CD4-positive, alpha-beta T cell (primary cell): ENCODE data around the gene SPRYD3. TPM values are rescaled to one million over a fixed set of nuclear protein-coding genes. Genes with fewer than 3 reads are reported as not detected.
"Not testable (repeated sequence)": the region's sequence is repeated elsewhere in the genome, so short reads cannot be mapped to it uniquely, and the experiment has no call there.

Experiments
- ATAC-seq: fragments of 200-7000 bp; cut with Tn5 transposase; one replicate; pipeline ENCODE4 v1.10.0; 2022; ENCODE audit warnings: mild to moderate bottlenecking; ENCODE audit not compliant: poor library complexity
- CTCF ChIA-PET: fragments of 350-600 bp; sonication (Branson Sonifier 250); formaldehyde crosslinking; loops from one replicate; lab custom pipeline; 2021; ENCODE audit warnings: antibody characterized with exemption, inconsistent platforms; lab: Charles Lee
- POLR2A ChIA-PET: fragments of 350-600 bp; sonication (Branson Sonifier 250); formaldehyde crosslinking; loops from one replicate; lab custom pipeline; 2021; ENCODE audit warnings: antibody characterized with exemption, inconsistent platforms; lab: Charles Lee
- DNase-seq, 14 experiments: peaks; one replicate each; pipeline ENCODE4 v3.0.0-alpha.2; 2013 to 2020; ENCODE audit warnings: mixed read lengths in 2 of 14
- H3K27ac ChIP-seq, 2 donors: one replicate each; pipeline versions ENCODE4 v1.5.1 to v1.7.0; 2013; ENCODE audit warnings: low read length in 2 of 2, low read depth in 1 of 2, mild to moderate bottlenecking in 1 of 2
- H3K27me3 ChIP-seq, 2 experiments: 1 replicate in 1 of 2; 2 replicates in 1 of 2; pipeline versions ENCODE4 v1.6.1 to v1.7.0; 2013; ENCODE audit warnings: low read length in 2 of 2, control low read depth in 1 of 2, mild to moderate bottlenecking in 1 of 2, moderate library complexity in 1 of 2; ENCODE audit not compliant: insufficient read depth in 2 of 2, control insufficient read depth in 1 of 2
- H3K36me3 ChIP-seq: one replicate; pipeline ENCODE4 v1.6.1; 2013; ENCODE audit warnings: low read length, control low read depth; ENCODE audit not compliant: insufficient read depth
- H3K4me1 ChIP-seq: one replicate; pipeline ENCODE4 v1.6.1; 2013; ENCODE audit warnings: low read length, control low read depth; ENCODE audit not compliant: insufficient read depth
- H3K4me3 ChIP-seq: one replicate; pipeline ENCODE4 v1.5.1; 2013; ENCODE audit warnings: mild to moderate bottlenecking, low read length, moderate library complexity
- H3K9me3 ChIP-seq, 2 experiments: 1 replicate in 1 of 2; 2 replicates in 1 of 2; pipeline versions ENCODE4 v1.6.1 to v1.7.0; 2013; ENCODE audit warnings: low read length in 2 of 2, mild to moderate bottlenecking in 2 of 2, control low read depth in 1 of 2, moderate library complexity in 1 of 2; ENCODE audit not compliant: control insufficient read depth in 1 of 2, insufficient read depth in 1 of 2
- H3K27ac Mint-ChIP-seq: one replicate; pipeline ENCODE4 v1.8.0; 2020; ENCODE audit warnings: mixed read lengths
- H3K27me3 Mint-ChIP-seq: one replicate; pipeline ENCODE4 v1.8.0; 2021; ENCODE audit warnings: mixed read lengths
- H3K36me3 Mint-ChIP-seq: one replicate; pipeline ENCODE4 v1.8.0; 2021; ENCODE audit warnings: low read depth, mixed read lengths
- H3K4me1 Mint-ChIP-seq: one replicate; pipeline ENCODE4 v1.8.0; 2021; ENCODE audit warnings: low read depth, mixed read lengths
- H3K4me3 Mint-ChIP-seq: one replicate; pipeline ENCODE4 v1.8.0; 2020; ENCODE audit warnings: mild to moderate bottlenecking, mixed read lengths
- H3K9me3 Mint-ChIP-seq: one replicate; pipeline ENCODE4 v1.8.0; 2020; ENCODE audit warnings: mixed read lengths
- intact Hi-C, 2 experiments: fragments of 100-400 bp; cut with DNase I in 1 of 2; cut with micrococcal nuclease in 1 of 2; formaldehyde crosslinking; loops; one replicate each; pipeline versions ENCODE4 v1.15.1 to v1.9.0; 2023 to 2025; cut with DNase I, micrococcal nuclease
- total RNA-seq, 174 experiments: library from RNA in 2 of 174; stranded (reverse) in 2 of 174; gene quantifications; one replicate each; pipeline ENCODE4 v1.2.3 and lab custom pipeline; 2021 to 2026
- TF ChIP-seq, protein P1 (sequence below): fragments of 200-600 bp; IDR thresholded peaks from one replicate; pipeline ENCODE4 v1.8.0; 2022; ENCODE audit warnings: antibody characterized with exemption, mild to moderate bottlenecking

Gene SPRYD3
- total RNA-seq, 2 experiments from 2014 or later, result 17.7 to 21.0 TPM

DNA sequence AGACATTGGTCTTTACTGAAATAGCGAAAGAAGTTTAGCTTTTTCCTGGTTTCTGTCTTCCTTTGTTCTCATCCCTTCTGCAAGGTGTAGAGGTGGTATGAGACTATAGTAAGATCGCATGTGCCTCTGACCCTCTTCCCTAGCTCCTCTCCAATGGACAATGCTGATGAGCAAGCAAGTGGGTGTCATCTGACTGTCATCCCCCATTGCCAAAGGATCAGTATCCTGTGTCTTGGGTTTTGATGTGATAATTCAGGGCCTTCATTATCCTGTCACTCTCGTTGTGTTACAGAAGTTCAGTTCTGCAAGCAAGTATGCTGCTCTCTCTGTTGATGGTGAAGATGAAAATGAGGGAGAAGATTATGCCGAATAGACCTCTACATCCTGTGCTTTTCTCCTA, 39.3 kb downstream of the SPRYD3 start:
- ChIA-PET POLR2A (interaction anchor here (2.0 kb wide), 1 partner anchor 34 kb away, joined by 5 read pairs; the partner anchor contains the start of gene EIF4B), CTCF (interaction anchor here (2.3 kb wide), 1 partner anchor 8 kb away, joined by 8 read pairs; no protein-coding TSS in a partner anchor)
- Histone ChIP-seq H3K27me3 (no peaks in the 10 kb centered on the region), H3K36me3 (peaks cover 52% of the 10 kb centered on the region), H3K4me1 (peaks cover 12% of the 10 kb centered on the region), H3K9me3 (no peaks in the 10 kb centered on the region), H3K27ac (no peak overlapping the region), H3K4me3 (no peak overlapping the region)
- Mint-ChIP-seq H3K27me3 (no peaks in the 10 kb centered on the region), H3K9me3 (no peaks in the 10 kb centered on the region), H3K4me1 (peaks cover 19% of the 10 kb centered on the region), H3K36me3 (peaks cover 68% of the 10 kb centered on the region), H3K27ac (no peak overlapping the region), H3K4me3 (no peak overlapping the region)
- ATAC-seq, result no peak
- TF ChIP-seq, protein P1, sequence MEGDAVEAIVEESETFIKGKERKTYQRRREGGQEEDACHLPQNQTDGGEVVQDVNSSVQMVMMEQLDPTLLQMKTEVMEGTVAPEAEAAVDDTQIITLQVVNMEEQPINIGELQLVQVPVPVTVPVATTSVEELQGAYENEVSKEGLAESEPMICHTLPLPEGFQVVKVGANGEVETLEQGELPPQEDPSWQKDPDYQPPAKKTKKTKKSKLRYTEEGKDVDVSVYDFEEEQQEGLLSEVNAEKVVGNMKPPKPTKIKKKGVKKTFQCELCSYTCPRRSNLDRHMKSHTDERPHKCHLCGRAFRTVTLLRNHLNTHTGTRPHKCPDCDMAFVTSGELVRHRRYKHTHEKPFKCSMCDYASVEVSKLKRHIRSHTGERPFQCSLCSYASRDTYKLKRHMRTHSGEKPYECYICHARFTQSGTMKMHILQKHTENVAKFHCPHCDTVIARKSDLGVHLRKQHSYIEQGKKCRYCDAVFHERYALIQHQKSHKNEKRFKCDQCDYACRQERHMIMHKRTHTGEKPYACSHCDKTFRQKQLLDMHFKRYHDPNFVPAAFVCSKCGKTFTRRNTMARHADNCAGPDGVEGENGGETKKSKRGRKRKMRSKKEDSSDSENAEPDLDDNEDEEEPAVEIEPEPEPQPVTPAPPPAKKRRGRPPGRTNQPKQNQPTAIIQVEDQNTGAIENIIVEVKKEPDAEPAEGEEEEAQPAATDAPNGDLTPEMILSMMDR, result no peak
- intact Hi-C loops, result loop anchor here in 1 of 2 experiments (5.0 kb wide), 1 partner anchor 57 kb away; the partner anchor contains the start of gene IGFBP6
- DNase-seq, result no peak

DNA sequence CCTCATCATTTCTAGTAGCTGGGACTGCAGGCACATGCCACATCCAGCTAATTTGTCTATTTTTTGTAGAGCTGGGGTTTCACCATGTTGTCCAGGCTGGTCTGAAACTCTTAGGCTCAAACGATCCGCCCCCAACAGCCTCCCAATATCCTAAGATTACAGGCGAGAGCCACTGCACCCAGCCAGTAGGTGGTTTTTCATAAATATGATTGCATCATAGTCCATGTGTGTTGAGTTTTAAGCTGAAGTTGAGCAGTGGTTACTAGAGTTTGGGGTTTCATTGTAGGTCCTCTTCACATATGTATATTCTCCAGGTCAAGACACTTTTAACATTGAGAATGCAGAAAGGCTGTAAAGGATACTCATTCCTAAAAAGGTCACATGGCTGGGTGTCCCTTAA, 42.4 kb downstream of the SPRYD3 start:
- intact Hi-C loops, result loop anchor here in 1 of 2 experiments (5.0 kb wide), 1 partner anchor 60 kb away; the partner anchor contains the start of gene IGFBP6
- TF ChIP-seq, protein P1, result no peak
- H3K9me3 ChIP-seq, result no peaks in the 10 kb centered on the region
- peaks cover 24% of the 10 kb centered on the region for H3K4me1 Mint-ChIP-seq
- no peak for DNase-seq
- H3K27me3 Mint-ChIP-seq, result no peaks in the 10 kb centered on the region
- ATAC-seq, result no peak
- no peaks in the 10 kb centered on the region for H3K9me3 Mint-ChIP-seq
- H3K4me3 Mint-ChIP-seq, result no peak overlapping the region
- H3K4me1 ChIP-seq, result peaks cover 12% of the 10 kb centered on the region
- POLR2A ChIA-PET, result interaction anchor here (0.7 kb wide), 1 partner anchor 9 kb away, joined by 3 read pairs; no protein-coding TSS in a partner anchor
- H3K36me3 ChIP-seq, result peaks cover 81% of the 10 kb centered on the region
- H3K27ac ChIP-seq, result no peak overlapping the region
- H3K36me3 Mint-ChIP-seq, result peaks cover 84% of the 10 kb centered on the region
- no peak overlapping the region for H3K4me3 ChIP-seq
- H3K27me3 ChIP-seq, result no peaks in the 10 kb centered on the region
- CTCF ChIA-PET, result no interaction called here
- H3K27ac Mint-ChIP-seq, result no peak overlapping the region

DNA sequence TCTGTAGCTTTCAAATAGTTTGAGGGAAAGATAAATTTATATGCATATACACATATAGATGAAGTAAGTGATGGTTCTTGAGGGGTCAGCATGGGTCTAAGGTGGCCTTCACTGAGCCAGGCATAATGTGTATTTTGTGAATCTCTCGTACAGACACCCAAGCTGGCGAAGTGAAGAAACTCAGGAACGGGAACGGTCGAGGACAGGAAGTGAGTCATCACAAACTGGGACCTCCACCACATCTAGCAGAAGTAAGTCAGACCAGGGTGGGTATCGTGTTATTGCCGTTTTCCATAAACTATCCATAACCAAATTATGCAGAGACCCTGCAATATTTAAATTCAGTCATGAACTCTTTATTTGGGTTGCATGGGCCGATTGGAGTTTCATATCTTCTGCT, 44.7 kb downstream of the SPRYD3 start:
- Histone ChIP-seq H3K27ac (no peak overlapping the region), H3K9me3 (no peaks in the 10 kb centered on the region), H3K36me3 (peaks cover 92% of the 10 kb centered on the region), H3K4me3 (no peak overlapping the region), H3K4me1 (peaks cover 12% of the 10 kb centered on the region), H3K27me3 (no peaks in the 10 kb centered on the region)
- TF ChIP-seq, protein P1, result no peak
- intact Hi-C loops, result no loop called here
- ChIA-PET CTCF (no interaction called here), POLR2A (interaction anchor here (0.6 kb wide), 1 partner anchor 8 kb away, joined by 3 read pairs; no protein-coding TSS in a partner anchor)
- Mint-ChIP-seq H3K4me1 (peaks cover 24% of the 10 kb centered on the region), H3K4me3 (no peak overlapping the region), H3K27ac (no peak overlapping the region), H3K9me3 (no peaks in the 10 kb centered on the region), H3K27me3 (no peaks in the 10 kb centered on the region), H3K36me3 (peaks cover 81% of the 10 kb centered on the region)
- DNase-seq (no peak), ATAC-seq (no peak)

DNA sequence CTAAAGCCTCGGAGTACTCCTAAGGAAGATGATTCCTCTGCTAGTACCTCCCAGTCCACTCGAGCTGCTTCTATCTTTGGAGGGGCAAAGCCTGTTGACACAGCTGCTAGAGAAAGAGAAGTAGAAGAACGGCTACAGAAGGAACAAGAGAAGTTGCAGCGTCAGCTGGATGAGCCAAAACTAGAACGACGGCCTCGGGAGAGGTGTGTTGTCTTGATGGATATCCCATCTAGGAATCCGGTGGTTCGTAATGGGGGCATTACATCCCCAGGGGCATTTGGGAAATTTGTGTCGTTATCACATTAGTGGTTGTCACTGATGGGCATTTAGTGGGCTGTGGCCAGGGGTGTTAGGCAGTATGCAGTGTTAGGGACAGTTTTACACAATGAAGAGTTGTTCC, 45.4 kb downstream of the SPRYD3 start:
- peaks cover 92% of the 10 kb centered on the region for H3K36me3 ChIP-seq
- H3K27ac ChIP-seq, H3K4me3 ChIP-seq, H3K4me3 Mint-ChIP-seq, H3K9me3 ChIP-seq, DNase-seq, H3K4me1 ChIP-seq, ATAC-seq, intact Hi-C loops, CTCF ChIA-PET, POLR2A ChIA-PET, H3K27ac Mint-ChIP-seq, H3K27me3 Mint-ChIP-seq, H3K27me3 ChIP-seq, H3K9me3 Mint-ChIP-seq: not testable (repeated sequence)
- Mint-ChIP-seq H3K36me3 (peaks cover 80% of the 10 kb centered on the region), H3K4me1 (peaks cover 18% of the 10 kb centered on the region)
